Calu3 (cell line): ENCODE data around the gene MIEF1. TPM values are rescaled to one million over a fixed set of nuclear protein-coding genes. Genes with fewer than 3 reads are reported as not detected.
A peak's percentile ranks its signal among the peaks of the same experiment; 100 is the strongest.

Experiments
- BruUV-seq: library from RNA; stranded (reverse); fragments of 400-500 nt; replicated peaks from 2 replicates; lab custom pipeline; 2021; lab: Mats Ljungman, UMichigan
- CTCF ChIA-PET: fragments of 300-600 bp; sonication (Branson Sonifier 250); formaldehyde crosslinking; loops from one replicate; lab custom pipeline; 2022; ENCODE audit warnings: antibody characterized with exemption; lab: Charles Lee
- DNase-seq: peaks from one replicate; pipeline ENCODE4 v3.0.0; 2022
- H3K27ac Mint-ChIP-seq: one replicate; pipeline ENCODE4 v1.8.0; 2022; ENCODE audit warnings: mixed read lengths; ENCODE audit not compliant: unreplicated experiment
- H3K27me3 Mint-ChIP-seq: one replicate; pipeline ENCODE4 v1.8.0; 2022; ENCODE audit warnings: mixed read lengths; ENCODE audit not compliant: unreplicated experiment
- H3K36me3 Mint-ChIP-seq: one replicate; pipeline ENCODE4 v1.8.0; 2022; ENCODE audit warnings: mild to moderate bottlenecking, moderate library complexity, mixed read lengths; ENCODE audit not compliant: insufficient read depth, unreplicated experiment
- H3K4me1 Mint-ChIP-seq: one replicate; pipeline ENCODE4 v1.8.0; 2022; ENCODE audit warnings: mild to moderate bottlenecking, low read depth, mixed read lengths; ENCODE audit not compliant: unreplicated experiment
- H3K4me3 Mint-ChIP-seq: one replicate; pipeline ENCODE4 v1.8.0; 2022; ENCODE audit warnings: mild to moderate bottlenecking, low read depth, moderate library complexity, mixed read lengths; ENCODE audit not compliant: unreplicated experiment
- H3K9me3 Mint-ChIP-seq: one replicate; pipeline ENCODE4 v1.8.0; 2022; ENCODE audit warnings: low read depth, mixed read lengths; ENCODE audit not compliant: unreplicated experiment
- intact Hi-C: fragments of 100-400 bp; cut with micrococcal nuclease; formaldehyde crosslinking; loops from one replicate; pipeline ENCODE4 v1.10.0; 2022; ENCODE audit not compliant: unreplicated experiment
- total RNA-seq: library from RNA; stranded (reverse); gene quantifications from 2 replicates; pipeline ENCODE4 v1.2.3, GENCODE V29; 2022
- TF ChIP-seq, protein P1 (sequence below): fragments of 200-600 bp; IDR thresholded peaks from one replicate; pipeline ENCODE4 v1.8.0; 2022; ENCODE audit warnings: antibody characterized with exemption; ENCODE audit not compliant: unreplicated experiment

The MIEF1 gene
- total RNA-seq, 1 experiment from 2014 or later: 39.2 TPM

DNA sequence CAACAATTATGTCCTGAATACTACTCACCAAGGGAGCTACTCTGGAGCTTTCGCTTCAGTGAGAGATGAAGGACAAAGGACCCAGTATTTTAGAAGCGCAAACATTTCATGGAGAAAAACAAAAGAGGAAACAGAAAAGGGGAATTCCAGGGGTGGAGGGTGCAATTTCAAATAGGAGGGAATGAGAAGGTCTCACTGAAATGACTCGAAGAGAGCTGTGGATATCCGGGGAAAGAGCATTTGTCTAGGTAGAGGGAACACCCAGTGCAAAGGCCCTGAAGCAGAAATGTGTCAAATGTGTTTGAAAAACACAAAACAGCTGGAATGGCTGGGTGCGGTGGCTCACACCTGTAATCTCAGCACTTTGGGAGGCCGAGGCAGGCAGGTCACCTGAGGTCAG lies 28.0 kb downstream of the MIEF1 start:
- TF ChIP-seq, protein P1, sequence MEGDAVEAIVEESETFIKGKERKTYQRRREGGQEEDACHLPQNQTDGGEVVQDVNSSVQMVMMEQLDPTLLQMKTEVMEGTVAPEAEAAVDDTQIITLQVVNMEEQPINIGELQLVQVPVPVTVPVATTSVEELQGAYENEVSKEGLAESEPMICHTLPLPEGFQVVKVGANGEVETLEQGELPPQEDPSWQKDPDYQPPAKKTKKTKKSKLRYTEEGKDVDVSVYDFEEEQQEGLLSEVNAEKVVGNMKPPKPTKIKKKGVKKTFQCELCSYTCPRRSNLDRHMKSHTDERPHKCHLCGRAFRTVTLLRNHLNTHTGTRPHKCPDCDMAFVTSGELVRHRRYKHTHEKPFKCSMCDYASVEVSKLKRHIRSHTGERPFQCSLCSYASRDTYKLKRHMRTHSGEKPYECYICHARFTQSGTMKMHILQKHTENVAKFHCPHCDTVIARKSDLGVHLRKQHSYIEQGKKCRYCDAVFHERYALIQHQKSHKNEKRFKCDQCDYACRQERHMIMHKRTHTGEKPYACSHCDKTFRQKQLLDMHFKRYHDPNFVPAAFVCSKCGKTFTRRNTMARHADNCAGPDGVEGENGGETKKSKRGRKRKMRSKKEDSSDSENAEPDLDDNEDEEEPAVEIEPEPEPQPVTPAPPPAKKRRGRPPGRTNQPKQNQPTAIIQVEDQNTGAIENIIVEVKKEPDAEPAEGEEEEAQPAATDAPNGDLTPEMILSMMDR: no peak
- peaks cover 74% of the 10 kb centered on the region for H3K36me3 Mint-ChIP-seq
- no peak overlapping the region for H3K27ac Mint-ChIP-seq
- H3K27me3 Mint-ChIP-seq: no peaks in the 10 kb centered on the region
- peaks cover 61% of the 10 kb centered on the region for H3K4me1 Mint-ChIP-seq
- intact Hi-C loops: no loop called here
- H3K4me3 Mint-ChIP-seq: peak overlapping the region; percentile 98
- CTCF ChIA-PET: interaction anchor here (2.1 kb wide), 1 partner anchor 212 kb away, joined by 15 read pairs; the partner anchor contains the start of gene RPL3
- DNase-seq: no peak
- BruUV-seq: no TSS peak
- no peaks in the 10 kb centered on the region for H3K9me3 Mint-ChIP-seq

DNA sequence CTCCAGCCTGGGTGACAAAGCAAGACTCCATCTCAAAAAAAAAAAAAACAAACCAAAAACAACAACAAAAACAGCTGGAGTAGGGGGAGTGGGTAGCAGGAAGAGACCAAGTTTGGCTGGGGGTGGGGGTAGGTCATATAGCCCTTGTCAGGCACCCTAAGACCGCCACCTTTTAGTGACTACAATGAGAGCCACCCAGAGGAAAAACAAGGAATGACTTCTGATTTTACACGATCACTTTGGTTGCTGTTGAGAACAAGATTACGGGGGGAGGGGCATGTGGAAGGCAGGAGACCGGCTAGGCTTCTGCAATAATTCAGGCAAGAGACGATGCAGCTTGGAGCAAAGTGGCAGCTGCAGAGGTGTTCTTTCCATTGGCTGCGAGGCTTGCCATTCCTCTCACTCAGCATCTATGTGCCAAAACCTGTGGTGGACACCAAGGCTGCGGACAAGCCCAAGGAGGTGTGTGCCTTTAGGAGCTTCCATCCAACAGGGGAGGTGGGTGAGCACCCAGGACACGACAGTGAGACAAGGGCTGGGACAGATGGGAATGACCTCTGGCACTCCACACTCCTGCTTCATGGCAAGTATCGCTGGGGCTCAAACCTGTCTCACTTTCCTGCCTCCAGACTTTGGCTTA lies 28.7 kb downstream of the MIEF1 start:
- TF ChIP-seq, protein P1: peak; percentile 32
- CTCF ChIA-PET: no interaction called here
- Mint-ChIP-seq H3K9me3 (no peaks in the 10 kb centered on the region), H3K4me3 (peak overlapping the region; percentile 98), H3K4me1 (peaks cover 54% of the 10 kb centered on the region), H3K27ac (peak overlapping the region; percentile 1), H3K36me3 (peaks cover 67% of the 10 kb centered on the region), H3K27me3 (no peaks in the 10 kb centered on the region)
- intact Hi-C loops: no loop called here
- peak; percentile 35 for DNase-seq
- BruUV-seq: TSS peak; percentile 62

DNA sequence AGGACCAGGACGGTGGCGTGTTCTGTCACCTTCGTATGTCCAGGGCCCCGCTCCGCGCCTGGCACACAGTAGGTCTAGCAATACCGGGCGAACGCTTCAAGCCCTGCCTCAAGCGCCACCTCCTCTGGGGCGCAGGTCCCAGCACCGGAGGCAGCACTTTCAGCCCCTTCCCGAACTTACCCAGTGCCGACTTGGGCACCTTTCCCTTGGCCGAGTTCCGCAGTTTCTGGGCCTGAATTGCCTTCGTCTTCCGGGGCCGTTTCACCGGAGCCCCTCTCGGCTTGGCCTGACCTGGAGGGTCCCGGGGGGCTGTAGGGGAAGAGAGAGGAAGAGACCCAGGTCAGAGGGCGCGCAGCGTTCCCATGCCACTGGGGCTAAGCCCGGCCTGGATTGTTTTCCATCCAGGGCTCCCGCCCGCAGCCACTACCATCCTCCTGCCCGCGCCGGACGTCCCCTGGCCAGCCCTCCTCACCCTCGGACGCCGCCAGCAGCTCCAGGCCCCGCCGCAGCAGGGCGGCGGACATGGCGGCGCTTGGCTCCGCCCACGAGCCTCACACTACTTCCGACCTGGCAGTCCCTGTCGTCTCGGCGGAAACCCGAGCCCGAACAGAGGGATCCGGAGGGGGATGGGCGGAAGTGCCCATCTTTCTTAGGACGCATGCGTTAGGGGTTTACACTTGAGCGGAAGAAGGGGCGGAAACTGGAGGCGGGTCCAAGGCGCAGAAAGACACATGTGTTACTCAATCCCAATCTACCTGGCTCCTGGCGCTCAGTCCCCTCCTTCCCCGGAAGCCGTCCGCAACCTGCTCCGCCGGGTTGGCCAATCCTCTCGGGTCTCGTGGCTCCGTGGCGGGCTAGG lies 30.4 kb downstream of the MIEF1 start, which contains the start of gene RPS19BP1:
TSS of gene RPS19BP1 (minus strand) at position 534 of the 859 bp plus-strand sequence. CDS start at position 524, 10 bp downstream.
- Mint-ChIP-seq H3K27ac (peak within 1 kb of the TSS; percentile 85), H3K27me3 (no peaks in the 10 kb centered on the region), H3K9me3 (no peaks in the 10 kb centered on the region), H3K36me3 (peaks cover 57% of the 10 kb centered on the region), H3K4me1 (peaks cover 47% of the 10 kb centered on the region), H3K4me3 (peak within 1 kb of the TSS; percentile 98)
- CTCF ChIA-PET: no interaction called here
- intact Hi-C loops: no loop called here
- peak; percentile 99 for DNase-seq
- no TSS peak for BruUV-seq
- TF ChIP-seq, protein P1: no peak

DNA sequence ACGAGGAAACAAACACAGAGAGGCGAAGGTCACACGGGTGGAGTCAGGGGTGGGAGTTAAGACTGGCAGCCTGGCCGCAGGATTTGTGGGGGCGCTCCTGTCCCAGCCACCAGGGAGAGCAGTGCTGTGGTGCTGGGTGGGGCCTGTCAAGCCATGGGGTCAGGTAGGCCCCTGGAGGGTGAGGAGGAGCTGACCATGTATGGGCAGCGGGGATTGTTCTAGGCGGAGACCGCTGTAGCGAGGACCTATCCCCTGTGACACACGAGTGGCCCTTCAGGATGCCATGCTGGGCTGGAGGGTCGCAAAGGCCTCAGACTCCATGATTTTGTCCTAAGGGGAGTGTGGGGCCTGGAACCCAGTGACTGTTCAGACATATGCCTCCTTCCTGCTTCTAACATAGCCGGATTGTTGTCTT lies 32.0 kb downstream of the MIEF1 start:
- intact Hi-C loops: no loop called here
- DNase-seq: no peak
- TF ChIP-seq, protein P1: no peak
- Mint-ChIP-seq H3K9me3 (no peaks in the 10 kb centered on the region), H3K27ac (no peak overlapping the region), H3K4me1 (peaks cover 32% of the 10 kb centered on the region), H3K4me3 (no peak overlapping the region), H3K27me3 (no peaks in the 10 kb centered on the region), H3K36me3 (peaks cover 43% of the 10 kb centered on the region)
- BruUV-seq: no TSS peak
- CTCF ChIA-PET: interaction anchor here (1.1 to 2.1 kb wide), 3 partner anchors 490 to 503 kb away, joined by 3 to 8 read pairs (median 4); no protein-coding TSS in a partner anchor
